Measurements from ENCODE around the gene ABHD3.

GRCh38 chr18:21672521-21673267, 31.9 kb downstream of the ABHD3 start:
- TF ChIP-seq EZH2 (IDR thresholded peaks at IDR 0.05; ENCODE audit: borderline replicate concordance, low read depth, low read length, poor library complexity, severe bottlenecking), result no peak
- no peak for TF ChIP-seq CTCF (conservative IDR thresholded peaks at IDR 0.05; ENCODE audit: low read depth, low read length)

All from A673 (cell line).